Measurements from ENCODE around the gene SULT4A1.

Gene SULT4A1

GRCh38 chr22:43802897-43803495 lies 59.3 kb downstream of the SULT4A1 start:
- TF ChIP-seq SPI1 (IDR thresholded peaks at IDR 0.05; ENCODE audit: borderline replicate concordance, low read depth), result no peak
- no peak for TF ChIP-seq CTCF (IDR thresholded peaks at IDR 0.05; ENCODE audit: insufficient read depth, low read length)
- no peak for TF ChIP-seq GABPA (IDR thresholded peaks at IDR 0.05; ENCODE audit: low read depth)
- no peak for TF ChIP-seq POLR2AphosphoS5 (IDR thresholded peaks at IDR 0.05; ENCODE audit: low read depth)
- TF ChIP-seq REST (IDR thresholded peaks at IDR 0.05; ENCODE audit: insufficient replicate concordance, low read depth), result no peak
- H3K27ac ChIP-seq (replicated peaks), result no peak overlapping the region
- no peak overlapping the region for H3K4me3 ChIP-seq (replicated peaks; ENCODE audit: insufficient read depth, low read length)
- DNase-seq (ENCODE audit: low read depth in 1 of 2, low spot score in 1 of 2), result no peak
- H3K27me3 ChIP-seq (ENCODE audit: insufficient read depth, poor library complexity, severe bottlenecking), result peaks cover 6% of the 10 kb centered on the region

GRCh38 chr22:43800970-43801369 lies 61.3 kb downstream of the SULT4A1 start:
- Histone ChIP-seq H3K27ac (replicated peaks) (no peak overlapping the region), H3K4me3 (replicated peaks; ENCODE audit: insufficient read depth, low read length) (no peak overlapping the region), H3K27me3 (ENCODE audit: insufficient read depth, poor library complexity, severe bottlenecking) (peaks cover 6% of the 10 kb centered on the region)
- no peak for TF ChIP-seq SPI1 (IDR thresholded peaks at IDR 0.05; ENCODE audit: borderline replicate concordance, low read depth)
- no peak for TF ChIP-seq CTCF (IDR thresholded peaks at IDR 0.05; ENCODE audit: insufficient read depth, low read length)
- TF ChIP-seq REST (IDR thresholded peaks at IDR 0.05; ENCODE audit: insufficient replicate concordance, low read depth), result no peak
- TF ChIP-seq GABPA (IDR thresholded peaks at IDR 0.05; ENCODE audit: low read depth), result no peak
- TF ChIP-seq POLR2AphosphoS5 (IDR thresholded peaks at IDR 0.05; ENCODE audit: low read depth), result no peak
- no peak for DNase-seq (ENCODE audit: low read depth in 1 of 2, low spot score in 1 of 2)

- no peak for DNase-seq (ENCODE audit: low read depth in 1 of 2, low spot score in 1 of 2)
- Histone ChIP-seq H3K27me3 (ENCODE audit: insufficient read depth, poor library complexity, severe bottlenecking) (no peaks in the 10 kb centered on the region), H3K27ac (replicated peaks) (no peak overlapping the region), H3K4me3 (replicated peaks; ENCODE audit: insufficient read depth, low read length) (no peak overlapping the region)
- no peak for TF ChIP-seq SPI1 (IDR thresholded peaks at IDR 0.05; ENCODE audit: borderline replicate concordance, low read depth)
- no peak for TF ChIP-seq CTCF (IDR thresholded peaks at IDR 0.05; ENCODE audit: insufficient read depth, low read length)
- no peak for TF ChIP-seq GABPA (IDR thresholded peaks at IDR 0.05; ENCODE audit: low read depth)
- no peak for TF ChIP-seq REST (IDR thresholded peaks at IDR 0.05; ENCODE audit: insufficient replicate concordance, low read depth)
- no peak for TF ChIP-seq POLR2AphosphoS5 (IDR thresholded peaks at IDR 0.05; ENCODE audit: low read depth)
Observed at GRCh38 chr22:43798492-43798891, 63.8 kb downstream of the SULT4A1 start.
